GM19438 (cell line): ENCODE results near the gene MSL1.

Source experiments
- ATAC-seq: cut with Tn5 transposase; IDR thresholded peaks from one replicate; pipeline ENCODE4 v1.9.1; 2021; ENCODE audit warnings: low read depth; ENCODE audit not compliant: unreplicated experiment

The MSL1 gene

DNA sequence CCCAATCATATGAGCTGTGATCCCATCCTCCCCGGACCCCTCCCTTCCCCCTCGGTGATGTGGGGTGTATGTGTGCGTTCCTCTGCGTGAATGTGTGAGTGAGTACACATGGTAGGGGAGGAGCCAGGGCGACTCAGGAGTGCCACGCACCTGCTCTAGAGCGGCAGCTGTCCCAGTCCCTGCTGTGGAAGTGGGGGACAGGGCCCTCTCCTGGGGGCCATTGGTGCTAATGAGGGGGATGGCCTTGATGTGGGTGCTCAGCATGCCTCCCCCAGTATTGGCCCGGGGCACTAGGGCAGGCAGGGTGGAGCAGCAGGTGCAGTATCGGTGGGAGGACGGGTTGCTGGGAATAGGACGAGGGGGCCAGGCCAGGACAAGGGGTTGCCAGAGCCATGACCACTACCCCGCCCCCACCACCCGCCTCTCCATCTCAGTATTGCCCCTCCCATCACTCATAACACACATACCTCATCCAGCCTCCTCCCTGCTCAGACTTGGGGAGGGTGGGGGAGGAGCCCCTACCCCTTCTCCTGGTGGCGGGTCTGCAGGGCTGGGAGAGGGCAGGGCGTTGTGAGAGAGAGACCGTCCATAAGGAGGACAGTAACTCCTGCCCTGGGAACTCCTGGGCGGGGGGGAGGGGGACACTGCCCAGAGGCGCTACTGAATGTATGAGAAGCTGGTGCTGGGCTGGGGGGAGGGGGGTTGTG lies 29.9 kb upstream of the MSL1 start:
- ATAC-seq, result no peak

DNA sequence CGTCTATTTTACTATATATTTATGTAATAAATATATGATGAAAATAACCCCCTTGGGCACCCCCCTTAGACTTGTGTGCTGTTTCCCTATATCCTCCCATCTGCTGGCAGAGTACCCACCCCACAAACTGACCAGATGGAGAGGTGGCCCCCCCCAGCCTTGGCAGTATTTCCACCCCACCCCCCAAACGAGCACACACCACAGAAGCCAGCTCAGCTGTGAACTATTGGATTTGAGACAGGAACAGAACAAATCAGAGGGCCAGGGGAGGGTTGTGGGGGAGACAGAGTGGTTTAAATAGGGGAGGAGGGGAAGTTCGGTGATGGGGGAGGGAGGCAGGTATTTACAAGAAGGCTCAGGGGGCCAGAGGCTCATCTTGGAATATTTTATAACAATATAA lies 29.2 kb upstream of the MSL1 start:
- no peak for ATAC-seq

DNA sequence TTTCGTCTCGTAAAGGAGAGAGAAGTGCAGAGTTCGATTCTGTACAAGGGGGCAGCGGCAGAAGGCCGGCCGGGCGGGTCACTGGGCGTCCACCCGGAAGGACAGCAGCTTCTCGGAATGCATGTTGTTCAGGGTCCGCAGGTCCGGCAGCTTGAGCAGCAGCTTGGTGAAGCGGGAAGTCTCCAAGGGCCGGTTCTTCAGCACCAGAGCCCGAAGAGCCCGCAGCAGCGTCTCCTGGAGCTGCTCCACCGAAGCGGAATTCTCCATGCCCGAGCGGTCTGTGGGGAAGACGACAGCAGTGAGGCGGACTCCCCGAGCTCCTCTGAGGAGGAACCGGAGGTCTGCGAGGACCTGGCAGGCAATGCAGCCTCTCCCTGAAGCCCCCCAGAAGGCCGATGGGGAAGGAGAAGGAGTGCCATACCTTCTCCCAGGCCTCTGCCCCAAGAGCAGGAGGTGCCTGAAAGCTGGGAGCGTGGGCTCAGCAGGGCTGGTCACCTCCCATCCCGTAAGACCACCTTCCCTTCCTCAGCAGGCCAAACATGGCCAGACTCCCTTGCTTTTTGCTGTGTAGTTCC lies 28.7 kb upstream of the MSL1 start:
- no peak for ATAC-seq

DNA sequence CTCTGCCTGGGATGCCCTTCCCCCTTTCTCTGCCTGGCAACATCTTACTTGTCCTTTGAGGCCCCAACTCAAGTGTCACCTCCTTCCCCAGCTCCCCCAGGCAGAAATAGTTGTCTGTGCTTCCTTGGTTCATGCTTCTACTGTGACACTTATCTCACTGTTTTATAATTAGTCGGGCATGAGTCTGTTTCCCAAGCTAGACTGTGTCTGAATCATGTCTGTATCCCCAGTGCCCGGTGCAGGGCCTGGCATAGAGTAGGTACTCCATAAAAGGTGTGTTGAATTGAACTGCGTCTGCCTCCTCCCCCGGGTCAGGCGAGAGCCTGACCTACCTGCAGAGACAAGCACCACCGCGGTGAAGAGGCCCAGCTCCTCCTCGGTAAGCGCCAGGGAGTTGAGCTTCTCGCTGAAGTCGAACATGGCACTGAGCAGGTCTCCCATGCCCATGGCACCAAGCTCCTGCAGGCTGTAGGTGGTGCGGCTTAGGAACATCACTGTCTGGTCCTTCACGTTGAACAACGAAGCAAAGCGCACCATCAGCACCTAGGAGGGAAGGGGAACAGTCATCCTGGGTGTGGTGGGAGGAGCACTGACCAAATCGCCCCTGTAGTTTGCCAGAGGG lies 28.1 kb upstream of the MSL1 start:
- no peak for ATAC-seq

DNA sequence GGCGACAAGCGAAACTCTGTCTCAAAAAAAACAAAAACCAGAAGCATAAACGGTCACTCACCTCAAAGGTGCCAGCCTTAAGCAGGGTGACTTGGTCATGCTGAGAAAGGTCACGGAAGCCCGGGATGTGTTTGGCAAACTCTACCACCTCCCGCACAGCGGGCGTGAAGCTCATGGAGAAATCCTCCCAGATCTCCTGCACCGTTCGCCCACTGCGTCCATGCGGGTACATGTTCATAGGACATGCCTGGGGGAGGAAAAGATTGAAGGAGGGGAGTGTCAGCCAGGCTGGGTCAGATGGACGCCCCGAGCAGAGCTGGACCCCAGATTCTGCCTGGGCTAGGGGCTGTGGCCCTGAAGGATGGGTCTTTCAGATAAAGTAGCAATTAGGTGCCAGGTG lies 26.9 kb upstream of the MSL1 start:
- ATAC-seq, result no peak

DNA sequence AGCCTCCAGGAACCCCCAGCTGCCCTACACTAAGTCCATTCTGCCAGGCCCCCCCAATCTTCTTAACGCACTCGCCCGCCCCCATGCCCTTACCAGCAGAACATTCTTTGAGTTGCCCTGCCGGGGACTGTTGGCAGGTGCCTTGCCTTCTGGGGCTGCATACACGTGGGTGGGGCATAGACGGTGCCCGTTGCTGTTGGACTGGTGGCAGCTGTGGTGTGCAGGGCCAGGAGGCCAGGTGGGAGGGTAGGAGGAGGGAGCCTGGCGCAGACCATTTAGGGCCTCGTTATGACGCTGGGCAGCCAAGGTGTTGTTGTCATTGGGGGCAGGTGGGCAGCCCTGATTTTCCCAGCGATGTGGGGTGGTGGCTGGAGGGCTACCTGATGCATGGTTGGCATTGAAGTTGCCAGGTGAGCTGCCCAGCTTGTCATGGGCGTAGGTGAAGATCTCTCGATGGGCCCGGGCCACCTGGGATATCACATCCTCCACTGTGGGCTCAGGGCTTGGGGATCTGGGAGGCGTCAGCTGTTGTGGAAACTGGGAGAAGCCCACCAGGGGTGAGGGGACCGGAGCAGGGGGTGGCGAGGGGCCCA lies 26.3 kb upstream of the MSL1 start:
- no peak for ATAC-seq

DNA sequence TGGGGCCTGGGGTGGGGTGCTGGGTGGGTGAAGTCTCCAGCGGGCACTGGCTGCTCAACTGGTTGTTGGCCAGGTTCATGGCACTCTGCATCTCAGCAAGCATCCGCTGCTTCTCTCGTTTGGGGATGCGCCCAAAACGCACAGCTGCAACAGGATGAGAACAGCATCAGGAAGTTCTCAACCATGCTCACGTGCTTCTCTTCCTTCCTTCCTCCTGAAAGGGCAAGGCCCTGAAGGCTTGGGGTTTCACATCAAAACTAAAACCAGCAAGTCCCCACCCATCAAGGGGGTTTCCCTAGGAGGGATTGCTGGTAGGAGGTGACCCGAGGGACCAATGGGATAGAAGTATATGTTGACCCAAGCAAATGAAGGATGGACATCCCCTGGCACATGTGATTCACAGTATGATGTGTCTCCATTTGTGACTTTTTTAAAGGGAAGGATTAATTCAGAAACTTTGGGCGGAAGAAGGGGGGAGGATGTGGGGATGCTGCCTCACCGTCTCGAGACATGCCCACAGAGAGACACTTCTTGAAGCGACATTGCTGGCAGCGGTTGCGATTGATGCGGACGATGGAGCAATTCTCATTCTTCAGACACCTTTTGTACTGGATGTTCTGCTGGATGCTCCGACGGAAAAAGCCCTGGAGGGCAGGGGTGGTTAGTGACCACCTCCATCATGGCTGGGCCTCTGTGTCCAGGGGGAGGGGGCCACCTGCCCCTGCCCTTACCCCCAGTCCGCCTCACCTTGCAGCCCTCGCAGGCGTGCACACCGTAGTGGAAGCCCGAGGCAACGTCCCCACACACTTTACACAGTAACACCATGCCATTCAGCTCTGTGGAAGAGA lies 25.6 kb upstream of the MSL1 start:
- peak; percentile 42 for ATAC-seq

DNA sequence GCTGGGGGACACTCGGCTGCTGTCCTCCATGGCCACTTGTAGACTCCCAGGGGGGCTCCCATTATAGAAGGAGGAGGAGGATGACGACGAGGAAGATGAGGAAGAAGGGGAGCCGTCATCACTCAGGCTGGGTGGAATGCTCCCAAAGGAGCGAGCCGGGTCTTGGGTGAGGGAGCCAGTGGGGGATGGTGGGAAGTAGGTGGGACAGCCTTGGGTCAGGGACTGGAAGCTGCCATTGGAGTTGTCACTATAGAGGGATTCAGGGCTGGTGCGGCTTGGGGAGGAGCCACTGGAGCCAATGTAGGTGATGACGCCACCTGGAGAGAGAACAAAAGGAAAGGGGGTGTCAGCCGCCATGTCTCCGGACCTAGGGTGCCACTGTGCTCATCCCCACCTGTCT lies 24.7 kb upstream of the MSL1 start:
- no peak for ATAC-seq

DNA sequence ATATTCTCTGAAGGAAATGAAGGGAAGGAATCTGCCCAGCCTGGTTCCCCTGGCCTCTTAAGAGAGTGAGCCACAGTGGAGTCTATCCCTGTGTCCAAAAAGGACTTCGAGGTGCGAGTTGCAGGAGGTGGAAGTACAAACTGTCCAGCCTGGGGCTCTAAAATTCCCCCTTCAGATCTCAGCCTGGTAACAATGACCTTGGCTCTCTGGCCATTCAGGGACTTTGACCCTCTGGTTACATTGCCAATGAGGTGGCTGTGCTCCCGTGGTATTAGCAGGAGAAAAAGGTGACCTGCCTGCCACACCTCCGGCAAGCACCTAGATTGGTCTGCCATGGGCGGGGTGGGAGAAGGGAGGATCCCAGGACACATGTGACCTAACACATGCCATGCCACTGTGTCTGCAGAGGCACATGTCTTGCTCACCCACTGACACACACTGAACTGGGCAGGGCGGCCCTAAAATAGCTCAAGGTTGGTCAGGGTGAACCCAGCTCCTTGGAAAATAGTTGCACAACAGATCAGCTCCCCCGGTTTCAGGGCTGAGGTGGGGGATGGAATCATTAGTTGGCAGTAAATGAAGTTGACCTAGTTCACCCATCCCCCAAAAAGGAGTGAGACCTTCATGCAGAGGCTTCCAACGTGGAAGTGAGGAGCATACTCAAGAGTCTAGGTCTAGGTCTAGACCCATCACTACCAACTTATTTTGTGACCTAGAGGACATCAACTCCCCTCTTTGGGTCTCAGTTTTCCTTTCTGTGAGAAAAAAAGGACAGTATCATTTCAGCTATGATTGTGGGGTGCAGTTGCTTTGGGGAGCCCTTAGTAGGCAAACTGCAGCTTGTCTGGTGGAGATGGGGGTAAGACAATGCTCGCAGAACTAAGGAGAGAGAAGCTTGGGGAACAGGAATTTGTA lies 23.6 kb upstream of the MSL1 start:
- ATAC-seq, result no peak

DNA sequence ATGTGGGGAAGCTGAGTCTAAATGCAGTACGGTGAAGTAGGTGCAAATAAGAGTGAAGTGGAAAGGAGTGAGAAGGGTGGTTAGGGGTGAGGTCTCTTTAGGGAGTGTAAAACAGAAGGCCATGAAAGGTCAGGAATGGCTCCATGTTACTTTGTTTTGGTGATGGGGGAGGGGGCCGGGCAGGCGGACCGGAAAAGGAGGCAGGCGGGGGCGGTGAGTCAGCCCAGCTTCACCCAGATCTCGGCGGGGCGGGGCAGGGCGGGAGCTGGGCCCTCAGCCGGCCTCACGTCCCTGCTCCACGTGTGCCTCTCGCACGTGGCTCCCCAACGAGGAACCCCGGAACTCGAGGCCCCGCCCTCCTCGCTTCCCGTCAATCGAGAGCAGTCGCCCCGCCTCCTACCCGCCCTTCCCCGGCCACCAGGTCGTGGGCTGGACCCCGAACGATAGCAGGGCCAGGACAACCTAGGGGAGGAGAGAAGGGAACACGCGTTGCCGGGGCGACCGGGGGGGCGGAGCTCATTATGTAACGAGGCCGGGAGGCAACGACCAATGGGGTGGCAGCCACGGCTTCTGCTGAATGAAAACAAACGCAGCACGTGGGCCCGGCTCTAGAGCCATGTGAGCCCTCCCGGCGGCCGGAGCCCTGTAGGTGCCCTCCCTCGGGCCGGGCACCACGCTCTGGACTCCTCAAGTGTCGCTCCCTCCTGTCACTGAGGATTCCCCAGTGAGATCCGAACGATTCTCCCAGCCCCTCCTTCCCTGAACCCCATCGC lies 22.7 kb upstream of the MSL1 start:
- peak; percentile 56 for ATAC-seq

DNA sequence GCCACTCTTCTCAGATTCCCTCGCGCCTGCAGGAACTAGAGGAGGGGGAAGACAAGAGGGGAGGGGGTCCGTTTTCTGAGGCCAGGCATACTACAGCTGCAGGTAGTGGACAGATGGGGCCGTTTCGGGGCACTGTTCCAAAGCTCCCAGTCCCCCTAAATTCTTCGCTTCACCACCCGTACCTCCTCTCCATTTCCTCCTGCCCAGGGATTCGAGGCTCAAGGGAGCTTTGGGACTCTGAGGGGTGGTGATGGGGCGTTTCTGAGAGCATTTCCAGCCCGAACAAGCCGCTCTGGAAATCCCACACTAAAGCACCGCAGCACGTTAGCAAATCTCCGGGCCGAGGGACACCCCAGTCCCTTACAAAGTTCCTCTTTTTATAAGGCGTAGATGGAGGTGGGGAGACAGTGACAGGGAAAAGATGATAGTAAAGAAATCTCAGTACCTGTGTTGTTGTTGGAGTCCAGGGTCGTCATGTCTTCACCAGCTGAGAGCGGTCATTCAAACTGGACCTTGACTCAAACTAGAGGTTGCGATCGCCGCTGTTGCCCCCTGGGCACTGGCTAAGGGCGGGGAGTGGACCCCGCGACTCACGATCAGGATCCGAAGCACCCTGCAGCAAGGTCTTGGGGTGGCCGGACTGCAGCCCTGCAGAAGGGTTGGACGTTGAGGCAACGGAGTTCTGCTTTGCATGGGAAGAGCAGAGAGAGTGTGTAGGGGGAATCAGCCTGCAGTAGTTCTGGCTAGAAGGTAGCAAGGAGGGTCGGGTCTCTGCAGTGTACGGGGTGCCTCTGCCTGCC lies 22.0 kb upstream of the MSL1 start:
- ATAC-seq, result no peak

DNA sequence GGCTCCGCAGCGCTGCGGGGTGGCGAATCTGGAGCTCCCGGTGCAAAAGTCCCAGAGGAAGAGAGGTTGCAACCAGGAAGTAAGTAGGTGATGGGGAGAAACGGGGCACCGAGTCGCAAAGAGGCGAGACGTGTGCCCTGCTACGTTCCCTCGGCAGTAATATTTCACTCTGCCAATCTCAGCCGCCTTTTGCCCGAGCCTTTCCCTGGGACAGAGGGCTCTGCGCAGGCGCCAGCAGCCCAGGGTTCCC lies 21.4 kb upstream of the MSL1 start, which contains the start of gene NR1D1:
TSS of gene NR1D1 (minus strand) at position 171 of the 250 bp plus-strand sequence. CDS start 495 bp downstream, outside the sequence.
- ATAC-seq, result no peak

DNA sequence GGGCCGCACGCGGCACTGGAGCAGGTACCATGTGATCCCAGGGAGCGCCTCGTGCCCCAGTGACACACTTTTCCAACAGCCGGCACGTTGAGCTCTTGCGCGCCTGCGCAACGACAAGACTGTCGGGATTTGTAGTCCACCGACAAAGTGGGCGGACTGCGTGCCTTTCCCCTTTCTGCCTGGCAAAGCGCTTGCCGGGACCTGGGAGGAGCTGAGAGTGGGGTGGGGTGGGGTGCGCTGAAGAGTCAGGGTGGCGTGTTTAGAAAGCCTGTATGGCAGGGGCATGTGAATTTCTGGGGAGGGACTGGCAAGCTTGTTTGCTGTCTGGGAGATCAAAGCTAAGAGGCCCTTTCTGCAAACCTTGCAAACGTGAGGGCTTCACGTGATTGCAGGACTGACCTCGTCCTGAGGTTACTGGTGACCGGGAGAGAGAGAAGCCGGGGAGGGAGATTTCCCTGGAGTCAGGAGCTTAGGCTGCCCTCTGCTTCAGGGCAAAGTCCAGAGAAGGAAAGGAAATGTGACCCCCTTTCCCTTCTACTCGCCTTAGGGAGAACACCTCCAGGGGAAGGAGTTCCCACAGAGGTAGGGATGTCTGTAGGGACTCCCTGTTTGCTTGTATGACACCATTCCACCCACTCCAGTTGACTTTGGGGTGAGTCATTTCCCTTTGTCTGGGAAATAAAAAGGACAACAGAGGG lies 21.0 kb upstream of the MSL1 start:
- ATAC-seq, result no peak

DNA sequence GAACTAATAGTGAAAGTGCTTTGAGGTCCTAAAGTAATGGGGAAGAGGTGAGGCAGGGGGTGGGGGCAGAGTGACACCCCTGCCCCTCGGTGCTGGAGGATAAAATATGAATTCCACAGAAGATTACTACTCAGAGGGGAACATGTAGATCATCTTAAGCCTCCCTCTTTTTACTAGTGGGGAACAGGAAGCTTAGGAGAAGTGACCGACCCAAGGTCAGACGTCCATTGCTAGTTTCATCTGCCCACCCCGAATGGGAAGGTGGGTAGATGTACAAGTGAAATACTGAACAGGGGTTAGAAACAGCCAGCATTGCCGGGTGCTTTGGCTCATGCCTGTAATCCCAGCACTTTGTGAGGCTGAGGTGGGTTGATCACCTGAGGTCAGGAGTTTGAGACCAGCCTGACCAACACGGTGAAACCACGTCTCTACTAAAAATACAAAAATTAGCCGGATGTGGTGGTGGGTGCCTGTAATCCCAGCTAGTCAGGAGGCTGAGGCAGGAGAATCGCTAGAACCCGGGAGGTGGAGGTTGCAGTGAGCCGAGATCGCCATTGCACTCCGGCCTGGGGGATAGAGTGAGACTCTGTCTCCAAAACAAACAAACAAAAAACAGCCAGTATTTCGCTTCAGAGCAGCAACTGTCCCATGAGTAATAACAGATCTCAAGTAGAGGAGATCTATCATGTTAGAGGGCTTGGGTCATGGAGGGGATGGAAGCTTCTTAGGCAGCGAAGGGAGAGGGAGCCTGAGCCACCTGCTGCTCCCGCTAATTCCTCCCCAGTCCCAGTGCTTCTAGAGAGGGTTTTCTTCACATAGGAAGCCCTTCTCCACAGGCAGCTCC lies 20.2 kb upstream of the MSL1 start:
- no peak for ATAC-seq

DNA sequence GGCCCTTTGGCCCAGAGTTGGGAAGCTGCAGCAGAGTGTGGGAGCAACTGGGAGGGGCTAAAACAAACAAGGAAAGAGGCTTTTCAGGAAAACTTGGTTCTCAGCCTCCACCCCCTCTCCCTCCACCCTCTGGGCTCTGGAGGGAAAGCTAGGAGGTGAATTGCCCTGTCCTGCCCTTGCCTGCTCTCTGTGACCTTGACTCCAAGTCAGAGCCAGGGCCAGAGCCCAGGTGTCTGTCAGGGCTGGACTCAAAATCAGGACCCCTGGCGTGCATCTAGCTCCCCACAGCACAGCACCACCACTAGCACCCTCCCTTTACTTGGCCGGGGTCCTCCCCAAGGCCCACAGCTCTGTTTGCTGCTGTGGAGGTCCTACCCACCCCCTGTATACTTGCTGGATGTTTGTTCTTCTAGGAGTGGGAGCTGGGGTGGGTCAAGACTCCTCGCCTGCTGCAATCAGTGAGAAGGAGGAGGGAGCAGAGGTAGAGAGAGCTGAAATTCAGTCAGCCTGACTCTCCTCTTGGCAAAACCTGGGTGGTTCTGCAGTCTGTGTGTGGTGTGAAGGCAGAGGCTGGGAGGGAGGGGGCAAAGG lies 18.6 kb upstream of the MSL1 start:
- no peak for ATAC-seq

DNA sequence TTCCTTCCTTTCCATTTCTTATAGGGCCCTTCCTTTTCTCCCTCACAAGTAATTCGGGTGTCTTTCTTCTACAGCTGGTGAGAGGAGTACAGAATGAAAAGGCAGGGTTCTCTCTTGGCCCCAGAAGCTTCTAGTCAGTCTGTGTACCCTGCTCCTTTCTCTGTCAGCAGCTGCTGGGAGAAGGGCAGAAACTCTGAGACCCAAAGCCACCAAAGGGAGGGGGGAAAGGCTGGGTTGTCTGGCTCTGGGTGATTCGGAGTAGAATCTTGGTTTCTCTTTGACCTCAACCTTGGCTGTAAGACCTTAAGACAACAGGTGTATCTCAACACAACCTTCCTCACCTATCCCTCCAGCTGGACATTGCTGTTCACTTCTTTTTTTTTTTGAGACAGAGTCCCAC lies 18.1 kb upstream of the MSL1 start:
- ATAC-seq, result no peak
